B cell (primary cell): ENCODE data around the gene GTF2IRD1. TPM values are rescaled to one million over a fixed set of nuclear protein-coding genes. Genes with fewer than 3 reads are reported as not detected.

ENCODE experiments used
- ATAC-seq: fragments of 200-7000 bp; cut with Tn5 transposase; one replicate; pipeline ENCODE4 v1.10.0; 2021; ENCODE audit warnings: low read depth, mild to moderate bottlenecking, moderate number of reproducible peaks, moderate library complexity
- CTCF ChIA-PET: fragments of 350-600 bp; sonication (Branson Sonifier 250); formaldehyde crosslinking; loops from one replicate; lab custom pipeline; 2021; ENCODE audit warnings: antibody characterized with exemption, inconsistent platforms; lab: Charles Lee
- POLR2A ChIA-PET: fragments of 350-600 bp; sonication (Branson Sonifier 250); formaldehyde crosslinking; loops from one replicate; lab custom pipeline; 2021; ENCODE audit warnings: antibody characterized with exemption; lab: Charles Lee
- DNase-seq: peaks from one replicate; pipeline ENCODE4 v3.0.0; 2013
- H2AFZ ChIP-seq: 2 replicates; pipeline ENCODE4 v1.6.1; 2012; ENCODE audit warnings: mild to moderate bottlenecking, low read depth, low read length; ENCODE audit not compliant: insufficient read depth, poor library complexity, severe bottlenecking
- H3K27ac ChIP-seq, 2 donors: 1 replicate in 1 of 2; 2 replicates in 1 of 2; pipeline ENCODE4 v1.5.1; 2012 to 2013; ENCODE audit warnings: low read length in 2 of 2, mild to moderate bottlenecking in 2 of 2, moderate library complexity in 1 of 2
- H3K27me3 ChIP-seq, 4 experiments: fragments of 200-600 bp in 1 of 4; sonication (generic) in 1 of 4; replicated peaks in 1 of 4; 1 replicate in 2 of 4; 2 replicates in 2 of 4; pipeline versions ENCODE4 v1.6.1 to v1.7.0; 2013 to 2016; ENCODE audit warnings: low read length in 3 of 4, mild to moderate bottlenecking in 2 of 4, mixed read lengths in 1 of 4, moderate library complexity in 1 of 4; ENCODE audit not compliant: insufficient read depth in 4 of 4, control insufficient read depth in 3 of 4; ENCODE audit errors: control extremely low read depth in 1 of 4
- H3K36me3 ChIP-seq, 2 experiments: replicated peaks in 1 of 2; 1 replicate in 1 of 2; 2 replicates in 1 of 2; pipeline versions ENCODE4 v1.6.1 to v1.7.1; 2013; ENCODE audit warnings: low read length in 1 of 2; ENCODE audit not compliant: insufficient read depth in 2 of 2, control insufficient read depth in 1 of 2; ENCODE audit errors: control extremely low read depth in 1 of 2, extremely low read depth in 1 of 2
- H3K4me1 ChIP-seq, 2 donors: fragments of 200-600 bp in 1 of 2; sonication (generic) in 1 of 2; 1 replicate in 1 of 2; 2 replicates in 1 of 2; pipeline versions ENCODE4 v1.5.1 to v1.6.1; 2013 to 2017; ENCODE audit warnings: low read length in 2 of 2; ENCODE audit not compliant: control insufficient read depth in 2 of 2, insufficient read depth in 2 of 2
- H3K4me2 ChIP-seq: replicated peaks from 2 replicates; pipeline ENCODE3; 2012; ENCODE audit warnings: mild to moderate bottlenecking, low read depth, low read length; ENCODE audit not compliant: poor library complexity, severe bottlenecking
- H3K4me3 ChIP-seq, 5 experiments: fragments of 200-600 bp in 1 of 5; sonication (generic) in 1 of 5; 1 replicate in 3 of 5; 2 replicates in 2 of 5; pipeline versions ENCODE4 v1.5.1 to v1.7.0; 2011 to 2016; ENCODE audit warnings: low read length in 4 of 5, mild to moderate bottlenecking in 4 of 5, low read depth in 2 of 5, control low read depth in 1 of 5, moderate library complexity in 1 of 5; ENCODE audit not compliant: insufficient read depth in 1 of 5; ENCODE audit errors: control extremely low read depth in 1 of 5, extremely low read depth in 1 of 5
- H3K79me2 ChIP-seq: fragments of 200-600 bp; sonication (generic); one replicate; pipeline ENCODE4 v1.6.0; 2016; ENCODE audit warnings: low read length; ENCODE audit not compliant: control insufficient read depth, insufficient read depth
- H3K9ac ChIP-seq: fragments of 200-600 bp; sonication (generic); 2 replicates; pipeline ENCODE4 v1.6.1; 2017; ENCODE audit warnings: mild to moderate bottlenecking, low read length, moderate library complexity
- H3K9me3 ChIP-seq, 3 donors: one replicate each; pipeline versions ENCODE4 v1.6.1 to v1.7.1; 2013; ENCODE audit warnings: low read length in 2 of 3; ENCODE audit not compliant: control insufficient read depth in 2 of 3, insufficient read depth in 1 of 3; ENCODE audit errors: control extremely low read depth in 1 of 3
- H4K20me1 ChIP-seq: 2 replicates; pipeline ENCODE4 v1.6.0; 2012; ENCODE audit warnings: mild to moderate bottlenecking, low read length; ENCODE audit not compliant: insufficient read depth, control insufficient read depth, poor library complexity, severe bottlenecking
- H3K27ac Mint-ChIP-seq: one replicate; pipeline ENCODE4 v1.8.0; 2021; ENCODE audit warnings: mixed read lengths
- H3K27me3 Mint-ChIP-seq: one replicate; pipeline ENCODE4 v1.8.0; 2021; ENCODE audit warnings: mixed read lengths
- H3K4me1 Mint-ChIP-seq: one replicate; pipeline ENCODE4 v1.8.0; 2021; ENCODE audit warnings: mixed read lengths
- H3K4me3 Mint-ChIP-seq: one replicate; pipeline ENCODE4 v1.8.0; 2021; ENCODE audit warnings: mixed read lengths
- H3K9me3 Mint-ChIP-seq: one replicate; pipeline ENCODE4 v1.8.0; 2022; ENCODE audit warnings: mixed read lengths; ENCODE audit not compliant: insufficient read depth
- CTCF ChIP-seq: fragments of 200-600 bp; IDR thresholded peaks from one replicate; pipeline ENCODE4 v1.8.0; 2022; ENCODE audit warnings: antibody characterized with exemption, mild to moderate bottlenecking
- EZH2 ChIP-seq: IDR thresholded peaks from 2 replicates; pipeline ENCODE4 v1.6.1; 2012; ENCODE audit warnings: borderline replicate concordance, low read depth, mild to moderate bottlenecking, moderate library complexity, low read length; ENCODE audit not compliant: insufficient read depth, poor library complexity, severe bottlenecking
- WGBS: methylation state at CpG from one replicate; pipeline ENCODE4 v1.1.5; 2013; ENCODE audit warnings: missing lambda C conversion rate; ENCODE audit not compliant: insufficient coverage; 5-methylcytosine and 5-hydroxymethylcytosine counted together
- intact Hi-C: fragments of 100-400 bp; cut with micrococcal nuclease; formaldehyde crosslinking; loops from one replicate; pipeline ENCODE4 v1.10.0; 2022
- polyA plus RNA-seq: library from polyadenylated mRNA; depleted of rRNA; stranded (reverse); fragments of >200 nt; gene quantifications from 2 replicates; pipeline ENCODE4 v1.2.3, GENCODE V29; 2012
- total RNA-seq, 2 donors: library from RNA; stranded (reverse); fragments of 120-200 nt in 1 of 2; gene quantifications; 1 replicate in 1 of 2; 2 replicates in 1 of 2; pipeline versions ENCODE4 v1.2.3 to v1.2.4, GENCODE V29; 2013 to 2022

Gene GTF2IRD1
- total and polyA plus RNA-seq, 2 donors (not counting 1 experiment from before 2014, with no cell fraction given) = 0.45 to 2.2 TPM

- H3K4me2 ChIP-seq = no peak overlapping the region
- 75% methylated on average over 10 of the region's 11 CpGs for WGBS
- no peaks in the 10 kb centered on the region for H3K27me3 ChIP-seq
- no peak overlapping the region for H3K27ac Mint-ChIP-seq
- no peak overlapping the region for H3K27ac ChIP-seq
- intact Hi-C loops = no loop called here
- H3K4me3 Mint-ChIP-seq = no peak overlapping the region
- no peak overlapping the region for H2AFZ ChIP-seq
- no peak for TF ChIP-seq EZH2
- TF ChIP-seq CTCF = no peak
- H3K36me3 ChIP-seq = no peaks in the 10 kb centered on the region
- H3K79me2 ChIP-seq = no peaks in the 10 kb centered on the region
- H3K4me1 ChIP-seq = no peaks in the 10 kb centered on the region
- ChIA-PET POLR2A (no interaction called here), CTCF (no interaction called here)
- peaks cover 0 to 2% (median 0%) of the 10 kb centered on the region in 3 donors for H3K9me3 ChIP-seq
- DNase-seq (no peak), ATAC-seq (no peak)
- H4K20me1 ChIP-seq = no peaks in the 10 kb centered on the region
- H3K9me3 Mint-ChIP-seq = no peaks in the 10 kb centered on the region
- no peak overlapping the region for H3K9ac ChIP-seq
- no peak overlapping the region for H3K4me3 ChIP-seq
- no peaks in the 10 kb centered on the region for H3K27me3 Mint-ChIP-seq
- no peaks in the 10 kb centered on the region for H3K4me1 Mint-ChIP-seq
These were observed 60.5 kb downstream of the GTF2IRD1 start for GRCh38 chr7:74514131-74514591.

GRCh38 chr7:74515276-74515675 is 61.6 kb downstream of the GTF2IRD1 start:
- no peak overlapping the region for H3K27ac ChIP-seq
- H3K4me3 Mint-ChIP-seq = no peak overlapping the region
- no peaks in the 10 kb centered on the region for H4K20me1 ChIP-seq
- no peak overlapping the region for H3K9ac ChIP-seq
- 84% methylated on average over 10 of the region's 15 CpGs for WGBS
- H3K9me3 ChIP-seq = peaks cover 0 to 13% (median 0%) of the 10 kb centered on the region in 3 donors
- no peaks in the 10 kb centered on the region for H3K4me1 Mint-ChIP-seq
- H3K27me3 Mint-ChIP-seq = no peaks in the 10 kb centered on the region
- H3K36me3 ChIP-seq = no peaks in the 10 kb centered on the region
- no peaks in the 10 kb centered on the region for H3K9me3 Mint-ChIP-seq
- H2AFZ ChIP-seq = no peak overlapping the region
- CTCF ChIA-PET = no interaction called here
- POLR2A ChIA-PET = no interaction called here
- no peak overlapping the region for H3K4me3 ChIP-seq
- H3K4me2 ChIP-seq = no peak overlapping the region
- no peaks in the 10 kb centered on the region for H3K27me3 ChIP-seq
- ATAC-seq (no peak), DNase-seq (no peak)
- H3K79me2 ChIP-seq = no peaks in the 10 kb centered on the region
- no peak overlapping the region for H3K27ac Mint-ChIP-seq
- no peaks in the 10 kb centered on the region for H3K4me1 ChIP-seq
- intact Hi-C loops = no loop called here
- TF ChIP-seq EZH2 (no peak), CTCF (no peak)
